ENCODE results near the gene SEC16B.

SEC16B gene

GRCh38 chr1:177960939-177961622 is 8.8 kb downstream of the SEC16B start:
- no peak for TF ChIP-seq EZH2phosphoT487 (IDR thresholded peaks at IDR 0.05; ENCODE audit: borderline replicate concordance, low read length)
- TF ChIP-seq CTCF (IDR thresholded peaks at IDR 0.05; ENCODE audit: low read depth, low read length, poor library complexity, severe bottlenecking): no peak
- Histone ChIP-seq H3K4me3 (ENCODE audit: low read length) (no peak overlapping the region), H3K27ac (ENCODE audit: low read depth, low read length) (no peak overlapping the region), H3K36me3 (ENCODE audit: control insufficient read depth, low read length) (no peaks in the 10 kb centered on the region), H4K20me1 (ENCODE audit: control insufficient read depth, insufficient read depth, low read depth, low read length) (no peaks in the 10 kb centered on the region), H3K4me1 (ENCODE audit: control insufficient read depth, low read length) (no peaks in the 10 kb centered on the region), H3F3A (ENCODE audit: control insufficient read depth, insufficient read depth) (no peaks in the 10 kb centered on the region), H3K4me2 (ENCODE audit: low read length) (no peak overlapping the region), H3K27me3 (ENCODE audit: control insufficient read depth, low read length) (no peaks in the 10 kb centered on the region), H3K9me2 (replicated peaks; ENCODE audit: control insufficient read depth, low read length) (no peaks in the 10 kb centered on the region), H3K79me2 (ENCODE audit: control insufficient read depth, low read length) (no peaks in the 10 kb centered on the region), H3K9me3 (ENCODE audit: control insufficient read depth, insufficient read depth, low read length) (no peaks in the 10 kb centered on the region)

GRCh38 chr1:177959811-177960515 is 9.9 kb downstream of the SEC16B start:
- Histone ChIP-seq H3K79me2 (ENCODE audit: control insufficient read depth, low read length) (no peaks in the 10 kb centered on the region), H3K27ac (ENCODE audit: low read depth, low read length) (no peak overlapping the region), H3K9me3 (ENCODE audit: control insufficient read depth, insufficient read depth, low read length) (no peaks in the 10 kb centered on the region), H3K4me2 (ENCODE audit: low read length) (no peak overlapping the region), H4K20me1 (ENCODE audit: control insufficient read depth, insufficient read depth, low read depth, low read length) (no peaks in the 10 kb centered on the region), H3K27me3 (ENCODE audit: control insufficient read depth, low read length) (no peaks in the 10 kb centered on the region), H3K36me3 (ENCODE audit: control insufficient read depth, low read length) (no peaks in the 10 kb centered on the region), H3F3A (ENCODE audit: control insufficient read depth, insufficient read depth) (no peaks in the 10 kb centered on the region), H3K4me1 (ENCODE audit: control insufficient read depth, low read length) (no peaks in the 10 kb centered on the region), H3K9me2 (replicated peaks; ENCODE audit: control insufficient read depth, low read length) (no peaks in the 10 kb centered on the region), H3K4me3 (ENCODE audit: low read length) (no peak overlapping the region)
- no peak for TF ChIP-seq EZH2phosphoT487 (IDR thresholded peaks at IDR 0.05; ENCODE audit: borderline replicate concordance, low read length)
- no peak for TF ChIP-seq CTCF (IDR thresholded peaks at IDR 0.05; ENCODE audit: low read depth, low read length, poor library complexity, severe bottlenecking)

- no peaks in the 10 kb centered on the region for H3F3A ChIP-seq (ENCODE audit: control insufficient read depth, insufficient read depth)
- H3K27ac ChIP-seq (ENCODE audit: low read depth, low read length): no peak overlapping the region
- no peaks in the 10 kb centered on the region for H3K27me3 ChIP-seq (ENCODE audit: control insufficient read depth, low read length)
- H3K4me2 ChIP-seq (ENCODE audit: low read length): no peak overlapping the region
- no peaks in the 10 kb centered on the region for H3K36me3 ChIP-seq (ENCODE audit: control insufficient read depth, low read length)
- H4K20me1 ChIP-seq (ENCODE audit: control insufficient read depth, insufficient read depth, low read depth, low read length): no peaks in the 10 kb centered on the region
- no peaks in the 10 kb centered on the region for H3K9me2 ChIP-seq (replicated peaks; ENCODE audit: control insufficient read depth, low read length)
- TF ChIP-seq EZH2phosphoT487 (IDR thresholded peaks at IDR 0.05; ENCODE audit: borderline replicate concordance, low read length): no peak
- no peak for TF ChIP-seq CTCF (IDR thresholded peaks at IDR 0.05; ENCODE audit: low read depth, low read length, poor library complexity, severe bottlenecking)
- no peaks in the 10 kb centered on the region for H3K9me3 ChIP-seq (ENCODE audit: control insufficient read depth, insufficient read depth, low read length)
- H3K79me2 ChIP-seq (ENCODE audit: control insufficient read depth, low read length): no peaks in the 10 kb centered on the region
- no peak overlapping the region for H3K4me3 ChIP-seq (ENCODE audit: low read length)
- H3K4me1 ChIP-seq (ENCODE audit: control insufficient read depth, low read length): no peaks in the 10 kb centered on the region
These were observed 11.8 kb downstream of the SEC16B start for GRCh38 chr1:177958092-177958491.

Measured in DOHH2 (cell line).